ENCODE measurements around the gene NUDT15.
A peak's percentile ranks its signal among the peaks of the same experiment; 100 is the strongest.

- TF ChIP-seq, protein P1, sequence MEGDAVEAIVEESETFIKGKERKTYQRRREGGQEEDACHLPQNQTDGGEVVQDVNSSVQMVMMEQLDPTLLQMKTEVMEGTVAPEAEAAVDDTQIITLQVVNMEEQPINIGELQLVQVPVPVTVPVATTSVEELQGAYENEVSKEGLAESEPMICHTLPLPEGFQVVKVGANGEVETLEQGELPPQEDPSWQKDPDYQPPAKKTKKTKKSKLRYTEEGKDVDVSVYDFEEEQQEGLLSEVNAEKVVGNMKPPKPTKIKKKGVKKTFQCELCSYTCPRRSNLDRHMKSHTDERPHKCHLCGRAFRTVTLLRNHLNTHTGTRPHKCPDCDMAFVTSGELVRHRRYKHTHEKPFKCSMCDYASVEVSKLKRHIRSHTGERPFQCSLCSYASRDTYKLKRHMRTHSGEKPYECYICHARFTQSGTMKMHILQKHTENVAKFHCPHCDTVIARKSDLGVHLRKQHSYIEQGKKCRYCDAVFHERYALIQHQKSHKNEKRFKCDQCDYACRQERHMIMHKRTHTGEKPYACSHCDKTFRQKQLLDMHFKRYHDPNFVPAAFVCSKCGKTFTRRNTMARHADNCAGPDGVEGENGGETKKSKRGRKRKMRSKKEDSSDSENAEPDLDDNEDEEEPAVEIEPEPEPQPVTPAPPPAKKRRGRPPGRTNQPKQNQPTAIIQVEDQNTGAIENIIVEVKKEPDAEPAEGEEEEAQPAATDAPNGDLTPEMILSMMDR (optimal IDR thresholded peaks at IDR 0.05 in 1 of 3, IDR thresholded peaks at IDR 0.05 in 1 of 3, conservative IDR thresholded peaks at IDR 0.05 in 1 of 3; ENCODE audit: extremely low read depth in 1 of 3, insufficient read depth in 2 of 3, low read length in 3 of 3), result peak; percentile 93 to 100 (median 98)
- no peak for TF ChIP-seq EZH2 (IDR thresholded peaks at IDR 0.05; ENCODE audit: low read length)
Measured at GRCh38 chr13:48094781-48095502, 57.4 kb downstream of the NUDT15 start, which contains the start of gene MED4.

Data from keratinocyte (primary cell).